GM19193 (cell line): ENCODE results near the gene PHETA1.

ENCODE experiments used
- POLR2A ChIP-seq: IDR thresholded peaks from 4 replicates; pipeline ENCODE4 v1.6.1; 2011; ENCODE audit not compliant: insufficient read depth, insufficient read length; ENCODE audit errors: extremely low read depth

PHETA1 gene

DNA sequence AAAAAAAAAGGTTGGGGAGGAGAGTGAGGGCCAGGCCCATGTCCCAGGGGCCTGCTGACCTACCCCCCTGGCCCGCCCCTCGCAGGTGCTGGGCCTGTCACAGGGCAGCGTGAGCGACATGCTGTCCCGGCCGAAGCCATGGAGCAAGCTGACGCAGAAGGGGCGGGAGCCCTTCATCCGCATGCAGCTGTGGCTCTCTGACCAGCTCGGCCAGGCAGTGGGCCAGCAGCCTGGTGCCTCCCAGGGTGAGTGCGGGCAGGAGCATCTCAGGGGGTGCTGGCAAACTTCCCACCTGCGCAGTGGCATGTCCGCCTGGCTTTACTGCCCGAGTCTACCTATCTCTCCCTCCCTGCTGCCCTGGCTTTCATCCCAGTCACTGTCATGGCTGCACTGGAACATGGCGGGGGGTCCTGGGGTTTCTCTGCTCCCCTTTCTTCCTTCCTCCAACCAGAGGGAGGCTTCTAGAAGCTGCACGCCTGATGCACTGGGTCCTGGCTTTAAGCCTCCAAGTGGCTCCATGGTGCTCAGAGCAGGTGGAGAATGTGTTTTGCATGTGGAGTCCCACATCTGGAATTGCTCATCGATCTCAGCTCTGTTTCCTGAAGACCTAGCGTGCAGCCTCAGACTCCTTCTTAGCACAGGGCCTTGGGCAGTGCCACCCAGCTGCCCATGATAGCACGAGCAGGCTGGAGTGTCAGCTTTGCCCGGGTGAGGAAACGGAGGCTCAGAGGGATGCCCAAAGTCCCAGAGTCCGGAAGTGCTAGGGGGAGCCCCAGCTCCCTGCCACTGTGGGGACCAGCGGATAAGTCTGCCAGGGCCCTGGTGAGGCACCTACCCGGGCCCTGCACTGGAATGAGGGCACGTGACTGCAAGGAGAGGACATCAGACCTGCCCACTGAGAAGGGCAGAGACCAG lies 46.3 kb downstream of the PHETA1 start:
- TF ChIP-seq POLR2A = no peak

DNA sequence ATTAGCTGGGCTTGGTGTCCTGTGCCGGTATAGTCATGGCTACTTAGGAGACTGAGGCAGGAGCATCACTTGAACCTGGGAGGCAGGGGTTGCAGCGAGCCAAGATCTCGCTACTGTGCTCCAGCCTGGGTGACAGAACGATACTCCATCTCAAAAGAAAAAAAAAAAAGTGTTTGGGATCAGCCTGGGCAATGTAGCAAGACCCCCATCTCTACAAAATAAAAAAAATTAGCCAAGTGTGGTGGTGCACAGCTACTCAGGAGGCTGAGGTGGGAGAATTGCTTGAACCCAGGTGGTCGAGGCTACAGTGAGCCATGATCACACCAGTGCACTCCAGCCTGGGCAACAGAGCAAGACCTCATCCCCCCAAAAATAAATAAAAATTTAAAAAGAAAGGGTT lies 47.6 kb downstream of the PHETA1 start:
- no peak for TF ChIP-seq POLR2A

DNA sequence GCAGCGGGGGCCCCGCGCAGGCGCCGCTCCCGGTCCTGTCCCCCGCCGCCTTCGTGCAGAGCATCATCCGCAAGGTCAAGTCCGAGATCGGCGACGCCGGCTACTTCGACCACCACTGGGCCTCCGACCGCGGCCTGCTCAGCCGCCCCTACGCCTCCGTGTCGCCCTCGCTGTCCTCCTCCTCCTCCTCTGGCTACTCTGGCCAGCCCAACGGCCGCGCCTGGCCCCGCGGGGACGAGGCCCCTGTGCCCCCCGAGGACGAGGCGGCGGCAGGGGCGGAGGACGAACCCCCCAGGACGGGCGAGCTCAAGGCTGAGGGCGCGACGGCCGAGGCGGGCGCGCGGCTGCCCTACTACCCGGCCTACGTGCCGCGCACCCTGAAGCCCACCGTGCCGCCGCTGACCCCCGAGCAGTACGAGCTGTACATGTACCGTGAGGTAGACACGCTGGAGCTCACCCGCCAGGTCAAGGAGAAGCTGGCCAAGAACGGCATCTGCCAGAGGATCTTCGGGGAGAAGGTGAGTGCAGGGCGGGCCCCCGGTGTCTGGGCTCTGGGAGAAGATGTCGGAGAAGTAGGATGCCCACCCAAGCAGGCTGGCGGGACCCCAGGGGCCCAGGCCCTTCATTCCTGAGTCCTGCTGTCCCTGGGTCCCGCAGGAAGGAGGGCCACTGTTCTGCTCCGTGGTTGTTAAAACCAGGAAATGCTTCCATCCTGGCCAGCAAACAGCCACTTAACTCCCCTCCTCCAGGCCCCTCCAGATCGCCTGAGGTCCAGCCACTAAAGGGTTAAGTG lies 48.4 kb downstream of the PHETA1 start:
- no peak for TF ChIP-seq POLR2A

DNA sequence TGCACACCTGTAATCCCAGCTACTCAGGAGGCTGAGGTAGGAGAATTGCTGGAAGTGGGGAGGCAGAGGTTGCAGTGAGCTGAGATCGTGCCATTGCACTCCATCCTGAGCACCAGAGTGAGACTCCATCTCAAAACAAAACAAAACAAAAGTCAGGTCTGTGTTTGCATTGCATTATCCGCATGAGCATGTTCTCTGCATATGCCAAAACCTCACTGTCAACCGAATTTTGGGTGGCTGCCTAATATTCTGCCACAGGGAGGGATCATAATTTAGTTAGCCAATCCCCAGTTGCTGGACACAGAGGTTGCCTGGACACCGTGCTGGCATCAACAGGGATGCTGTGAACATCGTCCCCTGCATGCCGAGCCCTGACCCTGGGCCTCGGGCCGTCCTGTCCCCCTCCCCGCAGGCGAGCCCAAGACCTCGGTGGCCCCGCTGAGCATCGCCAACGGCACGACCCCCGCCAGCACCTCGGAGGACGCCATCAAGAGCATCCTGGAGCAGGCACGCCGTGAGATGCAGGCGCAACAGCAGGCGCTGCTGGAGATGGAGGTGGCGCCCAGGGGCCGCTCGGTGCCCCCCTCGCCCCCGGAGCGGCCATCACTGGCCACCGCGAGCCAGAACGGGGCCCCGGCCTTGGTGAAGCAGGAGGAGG lies 49.2 kb downstream of the PHETA1 start:
- TF ChIP-seq POLR2A = no peak

DNA sequence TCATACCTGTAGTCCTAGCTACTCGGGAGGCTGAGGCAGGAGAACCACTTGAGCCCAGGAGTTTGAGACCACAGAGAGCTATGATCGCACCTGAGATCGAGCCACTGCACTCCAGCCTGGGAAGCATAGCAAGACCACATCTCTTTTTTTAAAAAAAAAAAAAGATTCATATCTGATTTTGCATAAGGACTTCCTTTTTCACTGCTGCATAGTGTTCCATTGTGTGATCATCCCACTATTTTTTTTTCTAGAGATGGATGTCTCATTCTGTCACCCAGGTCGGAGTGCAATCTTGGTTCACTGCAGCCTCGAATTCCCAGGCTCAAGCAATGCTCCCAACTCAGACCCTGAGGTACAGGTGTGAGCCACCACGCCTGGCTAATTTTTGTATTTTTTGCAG lies 50.4 kb downstream of the PHETA1 start:
- no peak for TF ChIP-seq POLR2A

DNA sequence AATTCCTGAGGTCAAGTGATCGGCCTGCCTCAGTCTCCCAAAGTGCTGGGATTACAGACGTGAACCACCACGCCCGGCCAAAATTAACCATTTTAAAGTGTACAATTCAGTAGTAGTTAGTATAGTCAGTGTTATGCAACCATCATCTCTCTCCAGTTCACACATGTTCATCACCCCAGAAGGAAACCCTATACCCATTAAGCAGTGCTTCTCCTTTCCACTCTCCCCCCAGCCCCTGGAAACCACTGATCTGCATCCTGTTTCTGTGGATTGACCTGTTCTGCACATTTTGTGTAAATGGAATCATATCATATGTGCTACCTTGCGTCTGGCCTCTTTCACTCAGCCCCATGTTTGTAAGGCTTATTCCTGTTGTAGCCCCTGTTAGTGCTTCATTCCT lies 52.2 kb downstream of the PHETA1 start:
- TF ChIP-seq POLR2A = no peak

DNA sequence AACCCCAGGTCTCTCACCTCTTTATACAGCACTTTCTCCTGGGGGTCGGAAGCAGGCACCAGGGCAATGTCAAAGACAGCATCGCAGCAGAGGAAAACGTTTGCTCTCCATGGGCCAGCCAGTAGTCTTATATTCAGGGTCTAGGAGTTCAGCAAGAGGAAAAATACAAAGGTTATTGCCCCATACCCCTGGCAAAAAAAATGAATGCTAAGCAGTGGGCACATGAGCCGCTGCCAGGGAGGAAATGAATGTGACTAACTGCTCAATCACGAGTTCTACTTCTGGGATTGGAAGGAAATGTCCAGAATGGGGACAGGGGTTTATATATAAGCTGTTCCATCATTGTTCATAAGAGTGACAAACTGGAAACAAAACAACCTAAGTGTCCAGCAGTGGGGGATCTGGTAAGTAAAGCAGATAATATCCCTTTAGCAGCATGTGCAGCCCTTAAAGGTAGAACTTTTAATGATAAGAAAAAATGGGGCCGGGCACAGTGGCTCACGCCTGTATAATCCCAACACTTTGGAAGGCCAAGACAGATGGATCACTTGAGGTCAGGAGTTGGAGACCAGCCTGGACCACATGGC lies 53.8 kb downstream of the PHETA1 start:
- TF ChIP-seq POLR2A = no peak

DNA sequence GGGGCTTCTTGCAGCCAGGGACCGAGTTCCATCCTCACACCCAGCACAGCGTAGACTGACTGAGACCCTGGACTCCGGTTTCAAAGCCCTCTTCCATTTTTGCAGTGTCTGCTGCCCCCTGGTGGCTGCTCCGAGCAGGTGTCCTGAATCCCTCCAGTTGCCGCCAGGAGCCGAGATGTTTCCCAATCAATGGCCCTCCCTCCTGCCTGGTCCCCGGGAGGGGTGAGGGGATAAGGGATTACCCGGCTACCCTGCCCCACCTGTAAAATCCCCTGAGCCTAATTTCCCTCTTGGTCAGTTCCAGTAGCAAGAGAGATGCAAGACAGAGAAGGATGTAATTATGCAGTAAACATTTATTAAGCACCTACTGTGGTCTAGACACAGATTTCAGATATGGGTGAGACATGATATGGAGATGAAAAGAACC lies 55.0 kb downstream of the PHETA1 start:
- no peak for TF ChIP-seq POLR2A

DNA sequence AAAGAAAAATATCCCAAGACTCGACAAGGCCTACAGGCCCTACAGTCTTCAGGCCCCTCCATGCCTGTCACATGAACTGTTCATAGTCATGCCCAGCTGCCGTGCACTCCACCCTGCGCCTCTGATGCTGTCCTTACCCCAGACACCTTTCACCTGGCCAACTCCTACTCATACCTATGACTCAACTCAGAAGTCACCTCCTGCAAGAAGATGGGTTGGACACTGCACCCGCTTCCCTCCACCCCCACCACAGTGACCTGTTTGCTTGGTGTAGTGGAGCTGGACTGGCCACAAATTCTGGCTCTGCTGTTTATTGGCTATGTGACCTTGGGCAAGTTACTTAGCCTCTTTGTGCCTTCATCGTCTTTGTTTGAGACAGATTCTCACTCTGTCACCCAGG lies 56.2 kb downstream of the PHETA1 start:
- TF ChIP-seq POLR2A = no peak

DNA sequence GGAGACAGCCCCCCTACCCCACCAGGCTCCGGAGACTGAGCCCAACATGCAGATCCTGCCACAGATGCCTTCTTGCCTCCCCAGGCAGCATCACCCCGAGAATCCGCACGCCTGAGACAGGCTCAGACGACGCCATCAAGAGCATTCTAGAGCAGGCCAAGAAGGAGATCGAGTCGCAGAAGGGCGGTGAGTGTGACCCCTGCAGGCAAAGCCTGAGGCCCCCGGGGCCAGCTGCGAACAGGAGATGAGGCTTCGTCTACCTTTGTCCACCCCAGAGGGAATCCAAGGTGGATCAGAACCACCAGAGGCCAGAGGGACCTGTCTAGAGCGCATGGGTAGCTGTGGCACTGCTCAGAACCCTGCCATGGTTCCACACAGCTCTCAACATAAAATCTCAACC lies 56.9 kb downstream of the PHETA1 start:
- no peak for TF ChIP-seq POLR2A

DNA sequence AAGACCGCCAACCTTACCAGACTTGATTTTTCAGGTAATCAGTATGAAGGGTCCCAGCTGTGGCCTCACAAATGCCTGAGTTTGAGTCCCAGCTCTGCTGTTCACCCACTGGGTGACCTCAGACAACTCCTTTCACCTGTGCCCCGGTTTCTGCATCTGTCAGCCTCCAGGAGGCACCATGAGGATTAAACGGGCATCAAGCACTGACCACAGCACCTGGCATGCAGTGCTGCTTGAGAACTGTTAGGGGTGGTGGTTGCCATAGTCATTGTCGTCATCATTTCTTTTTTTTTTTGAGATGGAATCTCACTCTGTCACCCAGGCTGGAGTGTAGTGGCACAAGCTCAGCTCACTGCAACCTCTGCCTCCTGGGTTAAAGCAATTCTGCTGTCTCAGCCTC lies 57.9 kb downstream of the PHETA1 start:
- no peak for TF ChIP-seq POLR2A
